Bronchial epithelial cell (primary cell): Measurements from ENCODE around the gene ANKRD13D. TPM values are rescaled to one million over a fixed set of nuclear protein-coding genes. Genes with fewer than 3 reads are reported as not detected.

Experiments used
- DNase-seq: peaks from one replicate; pipeline ENCODE4 v3.0.0-alpha.2; 2010; ENCODE audit warnings: low read depth
- FAIRE-seq: peaks from 2 replicates; lab custom pipeline; 2011; peaks lifted over from hg19 to GRCh38; lab: Jason Lieb, UNC
- H3K27me3 ChIP-seq: 2 replicates; pipeline ENCODE4 v1.5.1; 2011; ENCODE audit warnings: low read length; ENCODE audit not compliant: control insufficient read depth, insufficient read depth
- H3K36me3 ChIP-seq: 2 replicates; pipeline ENCODE4 v1.5.1; 2011; ENCODE audit warnings: low read length; ENCODE audit not compliant: control insufficient read depth, insufficient read depth
- H3K4me3 ChIP-seq: 2 replicates; pipeline ENCODE4 v1.5.1; 2011; ENCODE audit warnings: mild to moderate bottlenecking, low read depth, low read length, control low read depth
- CTCF ChIP-seq: IDR thresholded peaks from 2 replicates; pipeline ENCODE4 v1.5.1; 2011; ENCODE audit warnings: mild to moderate bottlenecking, moderate library complexity, low read length, control low read depth, inconsistent platforms; ENCODE audit not compliant: insufficient read depth, severe bottlenecking
- total RNA-seq: library from RNA; depleted of rRNA; stranded (reverse); fragments of >200 nt; gene quantifications from 2 replicates; pipeline ENCODE4 v1.2.1, GENCODE V29; 2014

ANKRD13D gene
- total RNA-seq, 1 donor from 2014 or later: 22.4 TPM

- peak; percentile 56 for TF ChIP-seq CTCF
- Histone ChIP-seq H3K36me3 (peaks cover 51% of the 10 kb centered on the region), H3K4me3 (no peak overlapping the region), H3K27me3 (no peaks in the 10 kb centered on the region)
- FAIRE-seq (no peak), DNase-seq (peak; percentile 43)
Observed at GRCh38 chr11:67252831-67253239, 36.3 kb upstream of the ANKRD13D start.

- Histone ChIP-seq H3K36me3 (peaks cover 50% of the 10 kb centered on the region), H3K4me3 (no peak overlapping the region), H3K27me3 (no peaks in the 10 kb centered on the region)
- no peak for TF ChIP-seq CTCF
- DNase-seq: no peak
- peak; percentile 70 for FAIRE-seq
Observed at GRCh38 chr11:67253872-67254624, 35.1 kb upstream of the ANKRD13D start.

DNA sequence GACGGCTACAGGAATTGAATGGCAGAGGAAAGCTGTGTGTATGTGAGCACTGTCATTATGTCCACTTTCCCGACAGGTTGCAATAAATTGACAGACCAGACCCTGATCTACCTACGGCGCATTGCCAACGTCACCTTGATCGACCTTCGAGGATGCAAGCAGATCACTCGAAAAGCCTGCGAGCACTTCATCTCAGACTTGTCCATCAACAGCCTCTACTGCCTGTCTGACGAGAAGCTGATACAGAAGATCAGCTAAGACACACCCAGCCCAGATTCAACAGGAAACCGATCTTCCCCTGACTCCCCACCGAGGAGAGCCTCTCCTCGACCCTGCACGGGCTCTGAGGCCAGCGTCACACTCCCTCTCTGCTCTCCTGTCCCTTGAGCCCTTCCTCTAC lies 34.3 kb upstream of the ANKRD13D start:
- no peak for FAIRE-seq
- Histone ChIP-seq H3K27me3 (no peaks in the 10 kb centered on the region), H3K4me3 (no peak overlapping the region), H3K36me3 (peaks cover 47% of the 10 kb centered on the region)
- no peak for TF ChIP-seq CTCF
- no peak for DNase-seq

GRCh38 chr11:67255353-67255752 lies 33.8 kb upstream of the ANKRD13D start:
- Histone ChIP-seq H3K27me3 (no peaks in the 10 kb centered on the region), H3K4me3 (no peak overlapping the region), H3K36me3 (peaks cover 42% of the 10 kb centered on the region)
- DNase-seq (no peak), FAIRE-seq (no peak)
- TF ChIP-seq CTCF: no peak

GRCh38 chr11:67255864-67256263 lies 33.2 kb upstream of the ANKRD13D start:
- DNase-seq (no peak), FAIRE-seq (no peak)
- no peaks in the 10 kb centered on the region for H3K27me3 ChIP-seq
- no peak overlapping the region for H3K4me3 ChIP-seq
- H3K36me3 ChIP-seq: peaks cover 37% of the 10 kb centered on the region
- no peak for TF ChIP-seq CTCF

GRCh38 chr11:67256477-67257135 lies 32.5 kb upstream of the ANKRD13D start:
- no peak for DNase-seq
- Histone ChIP-seq H3K4me3 (no peak overlapping the region), H3K36me3 (peaks cover 37% of the 10 kb centered on the region), H3K27me3 (no peaks in the 10 kb centered on the region)
- TF ChIP-seq CTCF: no peak
- no peak for FAIRE-seq
